Neural cell (in vitro differentiated cells): ENCODE results near the gene PRKAG3.

ENCODE experiments used
- EZH2 ChIP-seq: fragments of 200-600, 300-800 bp; shearing (Covaris generic), sonication (generic); IDR thresholded peaks from 2 replicates; pipeline ENCODE4 v1.6.1; 2014; ENCODE audit warnings: antibody characterized with exemption, low read length, borderline replicate concordance, mild to moderate bottlenecking; ENCODE audit not compliant: insufficient read depth, poor library complexity, severe bottlenecking
- TF ChIP-seq, protein P1 (sequence below): IDR thresholded peaks from 2 replicates; pipeline ENCODE4 v1.6.1; 2012; ENCODE audit warnings: borderline replicate concordance
- TF ChIP-seq, protein P2 (sequence below): fragments of 450-650 bp; IDR thresholded peaks from 2 replicates; pipeline ENCODE4 v1.5.1; 2014; ENCODE audit warnings: antibody characterized with exemption, mild to moderate bottlenecking, moderate library complexity; ENCODE audit not compliant: poor library complexity, severe bottlenecking

DNA sequence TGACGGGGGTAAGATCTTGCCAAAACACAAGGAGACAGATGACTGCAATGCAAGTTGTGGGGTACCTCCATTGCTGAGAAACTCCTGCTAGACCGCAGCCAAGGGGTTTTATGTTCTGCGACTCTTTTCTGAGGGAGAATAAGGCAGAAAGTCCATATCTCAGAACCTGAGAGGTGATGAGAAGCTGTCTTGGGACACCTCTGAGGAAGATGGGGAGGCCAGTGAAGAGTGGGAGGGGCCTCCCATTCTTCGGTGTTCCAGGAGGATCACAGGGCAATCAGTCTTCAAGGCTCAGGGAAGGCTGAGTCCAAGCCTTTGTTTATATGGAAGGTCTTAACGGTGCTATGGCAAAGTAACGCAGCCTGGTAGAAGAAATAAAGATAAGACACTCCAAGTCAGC is 31.6 kb downstream of the PRKAG3 start:
- TF ChIP-seq, protein P1, sequence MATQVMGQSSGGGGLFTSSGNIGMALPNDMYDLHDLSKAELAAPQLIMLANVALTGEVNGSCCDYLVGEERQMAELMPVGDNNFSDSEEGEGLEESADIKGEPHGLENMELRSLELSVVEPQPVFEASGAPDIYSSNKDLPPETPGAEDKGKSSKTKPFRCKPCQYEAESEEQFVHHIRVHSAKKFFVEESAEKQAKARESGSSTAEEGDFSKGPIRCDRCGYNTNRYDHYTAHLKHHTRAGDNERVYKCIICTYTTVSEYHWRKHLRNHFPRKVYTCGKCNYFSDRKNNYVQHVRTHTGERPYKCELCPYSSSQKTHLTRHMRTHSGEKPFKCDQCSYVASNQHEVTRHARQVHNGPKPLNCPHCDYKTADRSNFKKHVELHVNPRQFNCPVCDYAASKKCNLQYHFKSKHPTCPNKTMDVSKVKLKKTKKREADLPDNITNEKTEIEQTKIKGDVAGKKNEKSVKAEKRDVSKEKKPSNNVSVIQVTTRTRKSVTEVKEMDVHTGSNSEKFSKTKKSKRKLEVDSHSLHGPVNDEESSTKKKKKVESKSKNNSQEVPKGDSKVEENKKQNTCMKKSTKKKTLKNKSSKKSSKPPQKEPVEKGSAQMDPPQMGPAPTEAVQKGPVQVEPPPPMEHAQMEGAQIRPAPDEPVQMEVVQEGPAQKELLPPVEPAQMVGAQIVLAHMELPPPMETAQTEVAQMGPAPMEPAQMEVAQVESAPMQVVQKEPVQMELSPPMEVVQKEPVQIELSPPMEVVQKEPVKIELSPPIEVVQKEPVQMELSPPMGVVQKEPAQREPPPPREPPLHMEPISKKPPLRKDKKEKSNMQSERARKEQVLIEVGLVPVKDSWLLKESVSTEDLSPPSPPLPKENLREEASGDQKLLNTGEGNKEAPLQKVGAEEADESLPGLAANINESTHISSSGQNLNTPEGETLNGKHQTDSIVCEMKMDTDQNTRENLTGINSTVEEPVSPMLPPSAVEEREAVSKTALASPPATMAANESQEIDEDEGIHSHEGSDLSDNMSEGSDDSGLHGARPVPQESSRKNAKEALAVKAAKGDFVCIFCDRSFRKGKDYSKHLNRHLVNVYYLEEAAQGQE: no peak
- TF ChIP-seq, protein P2, sequence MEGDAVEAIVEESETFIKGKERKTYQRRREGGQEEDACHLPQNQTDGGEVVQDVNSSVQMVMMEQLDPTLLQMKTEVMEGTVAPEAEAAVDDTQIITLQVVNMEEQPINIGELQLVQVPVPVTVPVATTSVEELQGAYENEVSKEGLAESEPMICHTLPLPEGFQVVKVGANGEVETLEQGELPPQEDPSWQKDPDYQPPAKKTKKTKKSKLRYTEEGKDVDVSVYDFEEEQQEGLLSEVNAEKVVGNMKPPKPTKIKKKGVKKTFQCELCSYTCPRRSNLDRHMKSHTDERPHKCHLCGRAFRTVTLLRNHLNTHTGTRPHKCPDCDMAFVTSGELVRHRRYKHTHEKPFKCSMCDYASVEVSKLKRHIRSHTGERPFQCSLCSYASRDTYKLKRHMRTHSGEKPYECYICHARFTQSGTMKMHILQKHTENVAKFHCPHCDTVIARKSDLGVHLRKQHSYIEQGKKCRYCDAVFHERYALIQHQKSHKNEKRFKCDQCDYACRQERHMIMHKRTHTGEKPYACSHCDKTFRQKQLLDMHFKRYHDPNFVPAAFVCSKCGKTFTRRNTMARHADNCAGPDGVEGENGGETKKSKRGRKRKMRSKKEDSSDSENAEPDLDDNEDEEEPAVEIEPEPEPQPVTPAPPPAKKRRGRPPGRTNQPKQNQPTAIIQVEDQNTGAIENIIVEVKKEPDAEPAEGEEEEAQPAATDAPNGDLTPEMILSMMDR: no peak
- TF ChIP-seq EZH2: no peak
